ENCODE data around the gene ZNF831. TPM values are rescaled to one million over a fixed set of nuclear protein-coding genes. Genes with fewer than 3 reads are reported as not detected.

Gene ZNF831
- total RNA-seq, 4 donors from 2014 or later: 0.20 to 3.8 (median 2.3) TPM

DNA sequence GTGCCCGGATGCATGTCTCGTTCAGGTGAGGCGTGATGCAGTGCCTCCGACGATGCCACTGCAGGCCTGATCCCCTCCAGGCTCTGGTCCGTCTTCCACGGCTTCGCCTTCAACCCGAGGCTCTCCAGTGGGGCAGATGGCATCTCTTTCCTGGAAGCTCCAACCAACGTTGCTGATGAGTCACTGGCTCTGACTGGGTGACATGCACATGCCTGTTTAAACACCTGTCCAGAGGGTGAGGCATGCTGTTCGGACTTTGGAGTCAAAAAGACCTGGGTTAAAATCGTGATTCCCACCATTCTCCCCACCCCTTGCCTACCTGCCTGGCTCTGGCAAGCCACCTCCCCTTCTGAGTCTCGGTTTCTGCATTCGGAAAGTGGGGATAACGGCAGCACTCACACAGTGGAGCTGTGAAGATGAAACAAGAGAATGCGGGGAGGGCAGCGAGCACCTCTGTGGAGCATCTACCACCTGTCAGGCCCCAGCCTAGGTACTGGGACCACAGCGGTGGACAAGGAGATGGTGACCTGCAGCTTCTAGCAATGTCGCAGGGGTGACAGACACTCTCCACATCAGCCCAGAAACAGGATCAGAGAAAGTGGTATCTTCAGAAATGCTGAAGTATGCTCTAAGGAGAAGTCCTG, 128.2 kb downstream of the ZNF831 start:
- intact Hi-C loops (cut with DNase I; ENCODE audit: low total_unique reads): no loop called here
- WGBS, 2 donors (ENCODE audit: low coverage in 1 of 2): 81 to 86% methylated on average over 8 to 19 of the region's 19 CpGs
- no peak overlapping the region for H3K27ac ChIP-seq
- no peaks in the 10 kb centered on the region for H3K36me3 ChIP-seq
- peaks cover 3% of the 10 kb centered on the region for H3K27me3 ChIP-seq
- TF ChIP-seq EP300 (IDR thresholded peaks at IDR 0.05; ENCODE audit: low read depth) (no peak), POLR2A (IDR thresholded peaks at IDR 0.05) (no peak), POLR2AphosphoS5 (IDR thresholded peaks at IDR 0.05) (no peak)
- TF ChIP-seq, protein P1, sequence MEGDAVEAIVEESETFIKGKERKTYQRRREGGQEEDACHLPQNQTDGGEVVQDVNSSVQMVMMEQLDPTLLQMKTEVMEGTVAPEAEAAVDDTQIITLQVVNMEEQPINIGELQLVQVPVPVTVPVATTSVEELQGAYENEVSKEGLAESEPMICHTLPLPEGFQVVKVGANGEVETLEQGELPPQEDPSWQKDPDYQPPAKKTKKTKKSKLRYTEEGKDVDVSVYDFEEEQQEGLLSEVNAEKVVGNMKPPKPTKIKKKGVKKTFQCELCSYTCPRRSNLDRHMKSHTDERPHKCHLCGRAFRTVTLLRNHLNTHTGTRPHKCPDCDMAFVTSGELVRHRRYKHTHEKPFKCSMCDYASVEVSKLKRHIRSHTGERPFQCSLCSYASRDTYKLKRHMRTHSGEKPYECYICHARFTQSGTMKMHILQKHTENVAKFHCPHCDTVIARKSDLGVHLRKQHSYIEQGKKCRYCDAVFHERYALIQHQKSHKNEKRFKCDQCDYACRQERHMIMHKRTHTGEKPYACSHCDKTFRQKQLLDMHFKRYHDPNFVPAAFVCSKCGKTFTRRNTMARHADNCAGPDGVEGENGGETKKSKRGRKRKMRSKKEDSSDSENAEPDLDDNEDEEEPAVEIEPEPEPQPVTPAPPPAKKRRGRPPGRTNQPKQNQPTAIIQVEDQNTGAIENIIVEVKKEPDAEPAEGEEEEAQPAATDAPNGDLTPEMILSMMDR (IDR thresholded peaks at IDR 0.05): no peak
- in situ Hi-C loops (cut with MboI; ENCODE audit: low pct_ligation_motif_present in 1 of 4, low pct_unique_long_range_greater_than_20kb in 1 of 4, low sequenced_read_pairs in 3 of 4): no loop called here
- DNase-seq: peak; percentile 46
- H3K4me3 ChIP-seq: no peak overlapping the region
- no peaks in the 10 kb centered on the region for H3K9me3 ChIP-seq
- peaks cover 0 to 2% (median 0%) of the 10 kb centered on the region in 4 donors for H3K4me1 ChIP-seq

DNA sequence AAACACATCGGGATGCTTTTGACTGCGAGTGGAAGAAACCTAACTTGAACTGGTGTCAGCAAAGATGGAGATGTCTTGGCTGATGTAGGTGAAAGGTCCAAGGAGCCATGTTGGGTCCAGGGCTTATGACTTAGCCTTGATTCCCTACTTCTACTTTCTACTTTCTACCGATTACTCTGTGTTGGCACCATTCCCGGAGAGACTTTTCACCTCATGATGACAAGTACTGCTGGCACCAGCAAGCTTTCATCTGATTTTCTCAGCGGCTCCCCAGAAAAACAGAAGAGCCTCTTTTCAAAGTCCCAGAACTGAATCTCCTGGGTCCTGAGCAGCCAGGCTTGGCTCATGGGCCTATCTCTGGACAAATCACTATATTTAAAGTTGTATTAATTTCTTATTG, 131.9 kb downstream of the ZNF831 start:
- Histone ChIP-seq H3K4me1 (peaks cover 0 to 10% (median 6%) of the 10 kb centered on the region in 4 donors), H3K36me3 (no peaks in the 10 kb centered on the region), H3K9me3 (no peaks in the 10 kb centered on the region), H3K27ac (no peak overlapping the region), H3K27me3 (peaks cover 16% of the 10 kb centered on the region), H3K4me3 (no peak overlapping the region)
- TF ChIP-seq EP300 (IDR thresholded peaks at IDR 0.05; ENCODE audit: low read depth): no peak
- TF ChIP-seq, protein P1 (IDR thresholded peaks at IDR 0.05): no peak
- no peak for TF ChIP-seq POLR2AphosphoS5 (IDR thresholded peaks at IDR 0.05)
- TF ChIP-seq POLR2A (IDR thresholded peaks at IDR 0.05): no peak
- intact Hi-C loops (cut with DNase I; ENCODE audit: low total_unique reads): no loop called here
- WGBS, 2 donors (ENCODE audit: low coverage in 1 of 2): 53 to 72% methylated on average over 4 to 5 of the region's 5 CpGs
- in situ Hi-C loops (cut with MboI; ENCODE audit: low pct_ligation_motif_present in 1 of 4, low pct_unique_long_range_greater_than_20kb in 1 of 4, low sequenced_read_pairs in 3 of 4): no loop called here
- no peak for DNase-seq

DNA sequence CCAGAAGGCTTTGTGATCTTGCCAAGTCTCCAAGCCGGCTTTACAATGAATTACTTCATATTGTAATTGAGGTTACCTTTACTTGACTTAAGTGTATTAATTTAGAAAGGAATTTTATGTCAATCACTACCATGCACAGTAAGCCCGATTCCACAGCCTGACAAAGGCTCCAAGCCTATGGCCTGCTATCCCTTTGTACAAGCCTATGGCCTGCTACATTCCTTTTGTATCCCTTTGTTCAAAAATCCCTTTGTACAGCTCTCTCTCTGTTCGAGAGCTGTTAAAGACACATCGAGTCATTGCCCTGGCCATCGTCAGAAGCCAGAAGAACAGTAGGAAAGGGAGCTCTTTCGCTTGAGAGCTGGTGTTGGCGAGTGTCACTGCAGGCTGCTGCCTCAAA, 134.1 kb downstream of the ZNF831 start:
- peaks cover 0 to 15% (median 14%) of the 10 kb centered on the region in 4 donors for H3K4me1 ChIP-seq
- DNase-seq: no peak
- no peak overlapping the region for H3K27ac ChIP-seq
- H3K4me3 ChIP-seq: no peak overlapping the region
- intact Hi-C loops (cut with DNase I; ENCODE audit: low total_unique reads): no loop called here
- 85 to 90% methylated on average over 2 to 7 of the region's 7 CpGs for WGBS, 2 donors (ENCODE audit: low coverage in 1 of 2)
- no peaks in the 10 kb centered on the region for H3K36me3 ChIP-seq
- in situ Hi-C loops (cut with MboI; ENCODE audit: low pct_ligation_motif_present in 1 of 4, low pct_unique_long_range_greater_than_20kb in 1 of 4, low sequenced_read_pairs in 3 of 4): no loop called here
- peaks cover 37% of the 10 kb centered on the region for H3K27me3 ChIP-seq
- H3K9me3 ChIP-seq: no peaks in the 10 kb centered on the region
- TF ChIP-seq EP300 (IDR thresholded peaks at IDR 0.05; ENCODE audit: low read depth) (no peak), POLR2AphosphoS5 (IDR thresholded peaks at IDR 0.05) (no peak), POLR2A (IDR thresholded peaks at IDR 0.05) (no peak)
- TF ChIP-seq, protein P1 (IDR thresholded peaks at IDR 0.05): no peak

DNA sequence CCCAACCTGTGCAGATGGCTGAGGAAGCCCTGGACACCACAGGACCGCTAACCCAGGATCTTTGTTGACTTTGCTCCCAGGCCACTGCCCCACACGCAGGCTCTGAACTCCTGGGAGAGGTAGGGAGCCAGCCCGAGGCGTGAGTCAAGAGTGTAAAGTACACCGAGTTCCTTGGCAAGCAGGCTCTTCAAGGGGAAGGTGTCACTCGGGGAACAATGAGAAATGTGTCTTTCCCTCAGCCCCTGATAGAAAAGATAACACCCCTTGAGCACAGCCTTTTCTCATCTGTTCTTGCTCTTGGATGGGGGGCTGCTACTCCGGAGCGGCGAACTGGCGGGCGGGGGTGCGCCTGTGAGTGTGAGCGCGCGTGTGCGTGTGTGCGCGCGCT, 136.3 kb downstream of the ZNF831 start:
- Histone ChIP-seq H3K4me3 (peak overlapping the region in 3 of 4 donors; percentile 40 to 62 (median 49)), H3K27ac (peak overlapping the region; percentile 71 to 86 (median 80)), H3K9me3 (no peaks in the 10 kb centered on the region), H3K4me1 (peaks cover 0 to 15% (median 14%) of the 10 kb centered on the region in 4 donors), H3K27me3 (peaks cover 40% of the 10 kb centered on the region), H3K36me3 (no peaks in the 10 kb centered on the region)
- WGBS, 2 donors (ENCODE audit: low coverage in 1 of 2): 0 to 7% methylated on average over 3 to 12 of the region's 19 CpGs
- in situ Hi-C loops (cut with MboI; ENCODE audit: low pct_ligation_motif_present in 1 of 4, low pct_unique_long_range_greater_than_20kb in 1 of 4, low sequenced_read_pairs in 3 of 4): no loop called here
- DNase-seq: peak; percentile 86
- TF ChIP-seq, protein P1 (IDR thresholded peaks at IDR 0.05): no peak
- TF ChIP-seq POLR2AphosphoS5 (IDR thresholded peaks at IDR 0.05): peak in 2 of 3 donors; percentile 81 to 82
- TF ChIP-seq EP300 (IDR thresholded peaks at IDR 0.05; ENCODE audit: low read depth): no peak
- TF ChIP-seq POLR2A (IDR thresholded peaks at IDR 0.05): peak; percentile 65
- intact Hi-C loops (cut with DNase I; ENCODE audit: low total_unique reads): no loop called here
